HG03135 (cell line): ENCODE data around the gene PRKCA.
"Not testable (repeated sequence)": the region's sequence is repeated elsewhere in the genome, so short reads cannot be mapped to it uniquely, and the experiment has no call there.

ENCODE experiments used
- ATAC-seq: cut with Tn5 transposase; IDR thresholded peaks from one replicate; pipeline ENCODE4 v1.9.1; 2021; ENCODE audit warnings: mild to moderate bottlenecking, moderate library complexity; ENCODE audit not compliant: unreplicated experiment

Gene PRKCA

GRCh38 chr17:66480243-66480642 is 177.8 kb downstream of the PRKCA start:
- no peak for ATAC-seq

GRCh38 chr17:66480802-66481201 is 178.4 kb downstream of the PRKCA start:
- ATAC-seq, result no peak

- ATAC-seq, result no peak
Measured at GRCh38 chr17:66481271-66481670, 178.9 kb downstream of the PRKCA start.

GRCh38 chr17:66483906-66484305 is 181.5 kb downstream of the PRKCA start:
- ATAC-seq, result no peak

- no peak for ATAC-seq
Measured at GRCh38 chr17:66485309-66485947, 183.0 kb downstream of the PRKCA start.

GRCh38 chr17:66487121-66487520 is 184.7 kb downstream of the PRKCA start:
- ATAC-seq, result no peak

- ATAC-seq, result no peak
Measured at GRCh38 chr17:66487981-66488468, 185.6 kb downstream of the PRKCA start.

GRCh38 chr17:66488864-66489263 is 186.5 kb downstream of the PRKCA start:
- no peak for ATAC-seq

- ATAC-seq, result not testable (repeated sequence)
Measured at GRCh38 chr17:66489576-66489975, 187.2 kb downstream of the PRKCA start.

GRCh38 chr17:66491213-66491612 is 188.8 kb downstream of the PRKCA start:
- no peak for ATAC-seq

- no peak for ATAC-seq
Measured at GRCh38 chr17:66491665-66492064, 189.3 kb downstream of the PRKCA start.

GRCh38 chr17:66492080-66492479 is 189.7 kb downstream of the PRKCA start:
- ATAC-seq, result no peak

GRCh38 chr17:66492561-66493005 is 190.2 kb downstream of the PRKCA start:
- no peak for ATAC-seq

- ATAC-seq, result no peak
Measured at GRCh38 chr17:66493283-66494019, 191.0 kb downstream of the PRKCA start.

GRCh38 chr17:66494023-66494803 is 191.8 kb downstream of the PRKCA start:
- no peak for ATAC-seq

GRCh38 chr17:66495035-66495434 is 192.6 kb downstream of the PRKCA start:
- ATAC-seq, result no peak

GRCh38 chr17:66496306-66496705 is 193.9 kb downstream of the PRKCA start:
- ATAC-seq, result no peak

- no peak for ATAC-seq
Measured at GRCh38 chr17:66498580-66498979, 196.2 kb downstream of the PRKCA start.

- ATAC-seq, result no peak
Measured at GRCh38 chr17:66506641-66507040, 204.2 kb downstream of the PRKCA start.

GRCh38 chr17:66507103-66507923 is 204.9 kb downstream of the PRKCA start:
- ATAC-seq, result no peak
